H9 (cell line): ENCODE measurements around the gene RNU7-1. TPM values are rescaled to one million over a fixed set of nuclear protein-coding genes. Genes with fewer than 3 reads are reported as not detected.
A peak's percentile ranks its signal among the peaks of the same experiment; 100 is the strongest.

Source experiments
- DNase-seq: peaks from one replicate; pipeline ENCODE4 v3.0.0-alpha.2; 2017
- H2AFZ ChIP-seq: one replicate; pipeline ENCODE4 v1.6.1; 2013; ENCODE audit warnings: mild to moderate bottlenecking, low read length, control low read depth, moderate library complexity
- H2AK5ac ChIP-seq: 2 replicates; pipeline ENCODE4 v1.6.1; 2013; ENCODE audit warnings: low read length, control low read depth, mixed read lengths; ENCODE audit not compliant: insufficient read length
- H2BK120ac ChIP-seq: one replicate; pipeline ENCODE4 v1.6.1; 2013; ENCODE audit warnings: low read depth, mild to moderate bottlenecking, low read length, control low read depth, inconsistent platforms; ENCODE audit not compliant: poor library complexity, severe bottlenecking
- H2BK12ac ChIP-seq: 2 replicates; pipeline ENCODE4 v1.6.1; 2013; ENCODE audit warnings: low read length, control low read depth, mixed read lengths, low read depth; ENCODE audit not compliant: insufficient read length
- H2BK15ac ChIP-seq: 2 replicates; pipeline ENCODE4 v1.6.1; 2013; ENCODE audit warnings: low read depth, low read length, control low read depth
- H2BK20ac ChIP-seq: one replicate; pipeline ENCODE4 v1.6.1; 2013; ENCODE audit warnings: low read depth, mild to moderate bottlenecking, low read length, control low read depth, inconsistent platforms; ENCODE audit not compliant: poor library complexity, severe bottlenecking
- H2BK5ac ChIP-seq: 2 replicates; pipeline ENCODE4 v1.6.1; 2013; ENCODE audit warnings: low read length, control low read depth, mixed read lengths; ENCODE audit not compliant: insufficient read length
- H3K14ac ChIP-seq: 2 replicates; pipeline ENCODE4 v1.6.1; 2013; ENCODE audit warnings: low read length, control low read depth; ENCODE audit not compliant: insufficient read depth
- H3K18ac ChIP-seq: 2 replicates; pipeline ENCODE4 v1.6.1; 2013; ENCODE audit warnings: low read depth, mild to moderate bottlenecking, mixed read lengths, low read length, control low read depth; ENCODE audit not compliant: insufficient read length
- H3K23ac ChIP-seq: 2 replicates; pipeline ENCODE4 v1.6.1; 2013; ENCODE audit warnings: low read length, control low read depth, mixed read lengths, low read depth; ENCODE audit not compliant: insufficient read length
- H3K23me2 ChIP-seq: 2 replicates; pipeline ENCODE4 v1.6.1; 2013; ENCODE audit warnings: low read depth, mild to moderate bottlenecking, mixed read lengths, low read length, control low read depth; ENCODE audit not compliant: insufficient read length, poor library complexity, severe bottlenecking
- H3K27ac ChIP-seq: 2 replicates; pipeline ENCODE4 v1.5.1; 2013; ENCODE audit warnings: low read length, control low read depth, mixed read lengths, low read depth; ENCODE audit not compliant: insufficient read length
- H3K27me3 ChIP-seq: 2 replicates; pipeline ENCODE4 v1.6.1; 2013; ENCODE audit warnings: low read length, control low read depth, inconsistent platforms; ENCODE audit not compliant: insufficient read depth
- H3K4ac ChIP-seq: 2 replicates; pipeline ENCODE4 v1.6.1; 2013; ENCODE audit warnings: low read depth, mild to moderate bottlenecking, control low read depth, inconsistent platforms, low read length, moderate library complexity
- H3K4me1 ChIP-seq: 2 replicates; pipeline ENCODE4 v1.6.1; 2013; ENCODE audit warnings: low read length, control low read depth, inconsistent platforms; ENCODE audit not compliant: insufficient read depth
- H3K4me2 ChIP-seq: 2 replicates; pipeline ENCODE4 v1.6.1; 2013; ENCODE audit warnings: low read length, control low read depth, mixed read lengths; ENCODE audit not compliant: insufficient read length, insufficient read depth
- H3K56ac ChIP-seq: 2 replicates; pipeline ENCODE4 v1.6.1; 2013; ENCODE audit warnings: low read depth, mild to moderate bottlenecking, mixed read lengths, low read length, control low read depth; ENCODE audit not compliant: insufficient read length
- H3K79me1 ChIP-seq: 2 replicates; pipeline ENCODE4 v1.6.1; 2013; ENCODE audit warnings: low read depth, mild to moderate bottlenecking, moderate library complexity, low read length, control low read depth, inconsistent platforms; ENCODE audit not compliant: insufficient read depth, poor library complexity, severe bottlenecking
- H3K79me2 ChIP-seq: 2 replicates; pipeline ENCODE4 v1.6.1; 2013; ENCODE audit warnings: low read length, control low read depth, inconsistent platforms; ENCODE audit not compliant: insufficient read depth
- H3K9ac ChIP-seq: 2 replicates; pipeline ENCODE4 v1.6.1; 2013; ENCODE audit warnings: low read length, control low read depth, mixed read lengths; ENCODE audit not compliant: insufficient read length; ENCODE audit errors: extremely low read depth
- H3K9me3 ChIP-seq: one replicate; pipeline ENCODE4 v1.6.1; 2013; ENCODE audit warnings: low read depth, low read length, inconsistent platforms; ENCODE audit not compliant: control insufficient read depth
- H3T11ph ChIP-seq: one replicate; pipeline ENCODE4 v1.6.1; 2013; ENCODE audit warnings: mild to moderate bottlenecking, low read length, control low read depth, inconsistent platforms
- H4K20me1 ChIP-seq: one replicate; pipeline ENCODE4 v1.6.1; 2013; ENCODE audit not compliant: control insufficient read depth, insufficient read length, insufficient read depth
- H4K5ac ChIP-seq: 2 replicates; pipeline ENCODE4 v1.6.1; 2013; ENCODE audit warnings: low read depth, mild to moderate bottlenecking, mixed read lengths, low read length, control low read depth; ENCODE audit not compliant: insufficient read length
- H4K8ac ChIP-seq: replicated peaks from 2 replicates; pipeline ENCODE4 v1.6.1; 2013; ENCODE audit warnings: low read length, control low read depth, mixed read lengths, low read depth; ENCODE audit not compliant: insufficient read length
- H4K91ac ChIP-seq: 2 replicates; pipeline ENCODE4 v1.6.1; 2013; ENCODE audit warnings: low read depth, mild to moderate bottlenecking, moderate library complexity, mixed read lengths, low read length, control low read depth; ENCODE audit not compliant: insufficient read length
- H3K27ac Mint-ChIP-seq, 3 experiments: 2 replicates in 2 of 3; 3 replicates in 1 of 3; pipeline ENCODE4 v1.8.0; 2020 to 2021; ENCODE audit warnings: mixed read lengths in 3 of 3, mild to moderate bottlenecking in 1 of 3, moderate library complexity in 1 of 3
- H3K27me3 Mint-ChIP-seq: 2 replicates; pipeline ENCODE4 v1.8.0; 2021; ENCODE audit warnings: low read depth, mild to moderate bottlenecking, moderate library complexity, mixed read lengths
- H3K36me3 Mint-ChIP-seq, 3 experiments: 2 replicates in 2 of 3; 3 replicates in 1 of 3; pipeline ENCODE4 v1.8.0; 2020 to 2021; ENCODE audit warnings: low read depth in 3 of 3, mixed read lengths in 3 of 3; ENCODE audit not compliant: insufficient read depth in 1 of 3
- H3K4me1 Mint-ChIP-seq, 2 experiments: 2 replicates each; pipeline ENCODE4 v1.8.0; 2020; ENCODE audit warnings: mixed read lengths in 2 of 2
- H3K4me3 Mint-ChIP-seq, 2 experiments: 2 replicates in 1 of 2; 3 replicates in 1 of 2; pipeline ENCODE4 v1.8.0; 2020 to 2021; ENCODE audit warnings: mild to moderate bottlenecking in 2 of 2, mixed read lengths in 2 of 2, moderate library complexity in 1 of 2
- H3K9me3 Mint-ChIP-seq, 2 experiments: 2 replicates in 1 of 2; 3 replicates in 1 of 2; pipeline ENCODE4 v1.8.0; 2020; ENCODE audit warnings: mild to moderate bottlenecking in 2 of 2, mixed read lengths in 2 of 2, moderate library complexity in 1 of 2
- CTCF ChIP-seq: fragments of 200-600 bp; sonication (generic); conservative IDR thresholded peaks from 3 replicates; pipeline ENCODE4 v1.8.0; 2021; ENCODE audit warnings: antibody characterized with exemption, mild to moderate bottlenecking
- WGBS: extraction: QIAGEN DNeasy Blood & Tissue Kit; methylation state at CpG from one replicate; pipeline ENCODE4 v1.1.7; 2013; ENCODE audit warnings: missing lambda C conversion rate, low lambda C conversion rate, mixed read lengths; ENCODE audit not compliant: insufficient read length; ENCODE audit errors: extremely low coverage; 5-methylcytosine and 5-hydroxymethylcytosine counted together
- total RNA-seq: library from RNA; stranded (reverse); gene quantifications from 2 replicates; pipeline ENCODE4 v1.2.1, GENCODE V29; 2021

The RNU7-1 gene
- total RNA-seq, 1 experiment from 2014 or later = not detected

- no CpG with 5 or more reads among the region's 17 CpGs for WGBS
- no peak overlapping the region for H3K23ac ChIP-seq
- no peak for TF ChIP-seq CTCF
- Mint-ChIP-seq H3K27ac (peak overlapping the region; percentile 59 to 92 (median 92); a peak in 5 of 7 replicates), H3K27me3 (no peaks in the 10 kb centered on the region), H3K4me1 (peaks cover 50 to 64% of the 10 kb centered on the region in 2 experiments), H3K4me3 (peak overlapping the region in 1 of 2 experiments; percentile 82; a peak in 3 of 5 replicates), H3K9me3 (no peaks in the 10 kb centered on the region; a peak in 1 of 5 replicates), H3K36me3 (peaks cover 31 to 48% (median 37%) of the 10 kb centered on the region in 3 experiments)
- H3K56ac ChIP-seq = no peak overlapping the region
- H4K8ac ChIP-seq = no peak overlapping the region
- H2AFZ ChIP-seq = no peak overlapping the region
- H4K5ac ChIP-seq = no peak overlapping the region
- no peak overlapping the region for H4K91ac ChIP-seq
- H3K23me2 ChIP-seq = peaks cover 17% of the 10 kb centered on the region
- no peak overlapping the region for H2BK20ac ChIP-seq
- DNase-seq = peak; percentile 49
- peaks cover 2% of the 10 kb centered on the region; the same call in 1 of the 2 replicates for H3K79me2 ChIP-seq
- no peaks in the 10 kb centered on the region for H3K9me3 ChIP-seq
- H2BK5ac ChIP-seq = no peak overlapping the region
- peak overlapping the region; percentile 34 for H3K27ac ChIP-seq
- H4K20me1 ChIP-seq = peaks cover 2% of the 10 kb centered on the region
- H2BK12ac ChIP-seq = no peak overlapping the region
- peaks cover 4% of the 10 kb centered on the region for H3K79me1 ChIP-seq
- no peak overlapping the region for H2BK15ac ChIP-seq
- no peak overlapping the region for H2BK120ac ChIP-seq
- H3T11ph ChIP-seq = no peak overlapping the region
- H3K4ac ChIP-seq = no peak overlapping the region
- peak overlapping the region; percentile 48 for H3K9ac ChIP-seq
- H3K14ac ChIP-seq = peak overlapping the region; percentile 61
- peaks cover 6% of the 10 kb centered on the region; the same call in 1 of the 2 replicates for H3K4me1 ChIP-seq
- H3K27me3 ChIP-seq = no peaks in the 10 kb centered on the region
- H3K4me2 ChIP-seq = peak overlapping the region; percentile 72
- H3K18ac ChIP-seq = peak overlapping the region; percentile 39
- H2AK5ac ChIP-seq = no peak overlapping the region
Measured at GRCh38 chr12:6963791-6964413, 20.3 kb downstream of the RNU7-1 start.
